ENCODE results near the gene PDE6A.

PDE6A gene

GRCh38 chr5:149924486-149924885 is 20.1 kb downstream of the PDE6A start:
- no peak for DNase-seq

DNA sequence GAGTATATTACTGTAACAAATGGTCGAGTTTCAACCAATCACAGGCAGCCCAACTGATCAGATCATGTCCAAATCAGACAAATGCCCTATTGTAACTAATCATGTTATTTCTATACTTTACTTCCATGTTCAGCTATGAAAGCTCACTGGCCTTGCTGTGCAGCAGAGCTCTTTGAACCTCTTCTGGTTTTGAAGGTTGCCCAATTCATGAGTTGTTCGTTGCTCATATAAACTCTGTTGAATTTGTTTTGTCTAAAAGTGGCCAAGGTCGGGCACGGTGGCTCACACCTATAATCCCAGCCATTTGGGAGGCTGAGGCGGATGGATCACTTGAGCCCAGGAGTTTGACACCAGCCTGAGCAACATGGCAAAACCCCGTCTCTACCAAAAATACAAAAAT is 21.6 kb downstream of the PDE6A start:
- no peak for DNase-seq

DNA sequence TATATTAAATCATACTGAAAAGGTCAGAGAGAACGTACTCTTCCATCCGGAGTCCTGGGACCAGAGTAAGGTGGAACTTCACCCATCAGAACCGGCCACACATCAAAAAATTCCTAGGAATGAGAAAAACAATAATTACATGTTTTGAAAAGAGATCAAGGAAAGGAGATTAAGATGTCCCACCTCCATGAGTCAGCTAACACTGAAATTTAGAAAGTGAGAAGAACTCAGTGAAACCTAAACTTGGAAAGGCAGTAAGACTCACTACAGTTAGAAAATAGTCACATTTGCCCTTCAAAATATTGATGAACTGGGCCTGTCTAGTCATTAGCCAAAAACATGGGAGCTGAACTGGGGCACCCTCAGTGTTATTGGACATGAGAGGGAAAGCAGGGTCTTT is 23.0 kb downstream of the PDE6A start:
- no peak for DNase-seq

- DNase-seq: no peak
Measured at GRCh38 chr5:149917073-149917676, 27.4 kb downstream of the PDE6A start.

DNA sequence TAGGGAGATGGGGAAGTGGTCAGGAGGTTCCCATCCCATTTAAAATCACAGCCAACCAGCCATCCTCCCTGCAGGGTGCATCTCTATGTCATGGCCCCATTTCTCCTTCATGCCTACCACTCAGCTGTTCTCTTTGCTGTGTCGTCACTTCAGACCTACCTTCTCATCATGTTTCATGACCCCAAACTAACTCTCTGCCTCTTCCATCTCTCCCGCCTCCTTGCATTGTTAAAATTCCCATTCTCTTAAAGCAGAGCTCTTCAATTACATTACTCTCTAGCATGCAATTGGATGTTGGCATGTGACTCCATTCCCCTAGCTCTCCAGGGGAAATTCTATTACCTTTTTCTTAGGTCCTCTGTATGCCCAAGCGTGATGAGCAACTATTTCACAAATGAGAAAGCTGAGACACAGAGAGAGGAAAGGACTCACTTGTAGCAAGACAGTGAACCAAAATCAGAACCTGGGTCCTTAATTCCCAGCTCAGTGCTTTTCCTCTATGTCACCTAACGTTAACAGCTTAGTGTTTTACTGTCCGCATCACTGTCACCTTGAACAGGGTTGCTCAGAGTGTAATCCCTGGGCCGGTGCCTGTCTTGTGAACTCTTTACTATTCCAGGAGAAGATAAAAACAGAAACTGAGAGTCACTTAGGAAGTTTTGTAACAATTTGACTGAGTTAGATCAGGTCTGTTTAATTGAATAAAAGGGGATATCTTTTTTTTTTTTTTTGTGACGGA is 28.1 kb downstream of the PDE6A start:
- no peak for DNase-seq

- no peak for DNase-seq
Measured at GRCh38 chr5:149915392-149916260, 29.0 kb downstream of the PDE6A start.

DNA sequence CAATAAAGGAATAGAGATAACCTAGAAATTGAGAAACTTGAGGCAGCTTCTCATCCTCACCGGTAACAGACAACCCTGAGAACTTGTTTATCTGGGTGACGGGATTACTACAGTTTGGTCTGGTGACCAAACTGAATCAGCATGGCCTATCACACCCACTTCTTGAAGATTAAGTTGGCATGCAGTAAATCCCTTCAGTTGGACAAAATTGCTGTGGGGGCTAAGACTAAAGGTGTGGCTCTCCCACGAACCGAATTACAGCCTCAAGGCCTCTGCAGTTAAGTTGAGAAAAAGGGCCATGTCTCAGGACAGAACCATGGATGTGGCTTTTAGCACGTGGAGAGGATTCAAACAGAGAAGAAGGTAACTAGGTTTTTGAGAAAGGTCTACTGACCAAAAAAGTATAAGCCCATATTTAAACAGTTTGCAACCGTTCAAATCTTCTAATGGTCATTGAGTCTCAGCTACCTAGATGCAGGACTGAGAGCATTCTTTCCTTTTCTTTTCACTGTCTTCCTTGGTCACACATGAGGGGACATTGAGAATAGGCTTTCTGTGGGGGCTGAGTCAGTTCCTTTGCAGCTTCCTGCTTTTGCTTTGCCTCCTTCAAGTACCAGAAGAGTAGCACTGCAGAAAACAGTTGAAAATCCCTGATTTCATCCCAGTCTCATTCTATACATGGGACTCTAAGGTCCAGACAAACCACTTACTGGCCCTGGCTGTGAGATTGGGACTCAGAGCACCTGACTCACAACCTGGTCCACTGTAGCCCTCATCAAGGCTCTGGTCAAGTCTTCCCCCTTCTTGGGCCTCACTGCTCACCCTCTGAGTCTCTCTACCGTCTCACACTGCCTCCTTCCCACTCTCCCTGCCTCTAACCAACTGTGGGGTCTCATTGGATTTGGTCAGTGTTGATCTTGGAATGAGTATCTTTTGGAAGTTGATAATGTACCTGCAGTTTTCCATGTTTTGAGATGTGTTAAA is 30.9 kb downstream of the PDE6A start:
- no peak for DNase-seq

- no peak for DNase-seq
Measured at GRCh38 chr5:149912226-149912871, 32.2 kb downstream of the PDE6A start.

DNA sequence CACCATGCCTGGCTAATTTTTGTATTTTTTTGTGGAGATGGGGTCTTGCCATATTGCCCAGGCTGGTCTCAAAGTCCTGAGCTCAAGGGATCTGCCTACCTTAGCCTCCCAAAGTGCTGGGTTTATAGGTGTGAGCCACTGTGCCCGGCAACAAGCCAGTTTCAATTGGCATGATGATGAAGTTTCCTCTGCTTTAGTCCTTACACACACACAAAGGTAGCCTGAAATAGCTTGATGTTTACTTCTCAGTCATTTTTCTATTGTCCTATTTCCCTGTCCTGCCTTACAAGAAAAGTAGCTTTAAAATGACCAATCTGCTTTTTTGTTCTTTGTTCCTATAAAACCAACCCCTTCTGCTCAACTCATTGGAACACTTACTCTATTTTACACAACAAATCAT is 33.6 kb downstream of the PDE6A start:
- no peak for DNase-seq

- no peak for DNase-seq
Measured at GRCh38 chr5:149907828-149908227, 36.8 kb downstream of the PDE6A start.

DNA sequence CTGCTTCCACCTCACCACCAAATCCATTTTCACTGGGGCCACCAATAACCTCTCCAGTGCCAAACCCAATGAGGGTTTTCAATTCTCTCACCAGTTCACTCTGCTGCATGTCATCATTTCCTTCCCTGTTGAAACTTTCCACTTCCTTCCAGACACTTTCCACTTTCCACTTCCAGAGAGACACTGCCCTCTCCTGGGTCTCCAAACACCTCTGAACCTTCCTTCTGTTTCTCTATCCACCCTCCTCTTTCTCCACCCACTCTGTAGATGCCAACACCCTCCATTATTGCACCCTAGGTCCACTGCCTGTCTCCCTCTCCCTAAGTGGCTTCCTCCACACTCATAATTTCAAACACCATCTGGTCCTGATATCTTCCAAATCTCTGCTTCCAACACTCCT is 39.6 kb downstream of the PDE6A start:
- no peak for DNase-seq

DNA sequence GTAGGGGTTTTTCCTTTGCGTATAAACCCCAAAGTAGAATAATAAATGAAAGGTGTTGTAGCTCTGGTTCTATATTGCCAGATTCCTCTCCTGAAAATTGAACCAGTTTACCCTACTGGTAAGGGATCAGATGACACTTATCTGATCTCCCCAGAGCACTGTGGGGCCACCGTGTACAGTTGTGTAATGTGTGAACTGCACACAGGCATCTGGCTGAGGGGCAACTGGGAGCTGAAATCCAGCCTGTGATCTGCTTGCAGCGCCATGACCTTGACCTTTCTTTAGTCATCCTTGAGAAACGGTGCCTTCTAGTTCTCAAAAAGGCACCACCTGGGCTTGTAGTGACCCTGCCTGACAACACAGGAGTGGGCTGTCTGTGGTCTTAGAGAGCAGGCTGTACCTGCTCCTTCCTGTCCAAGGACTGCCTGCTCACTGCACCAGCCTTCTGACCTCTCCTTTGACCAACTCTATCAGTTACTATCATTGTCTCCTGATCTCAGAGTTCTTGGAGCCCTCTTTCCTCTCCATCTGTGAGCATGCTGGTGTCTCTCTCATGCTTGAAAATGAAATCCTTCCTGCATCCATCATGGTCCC is 40.2 kb downstream of the PDE6A start:
- no peak for DNase-seq

- no peak for DNase-seq
Measured at GRCh38 chr5:149903404-149903803, 41.2 kb downstream of the PDE6A start.

- no peak for DNase-seq
Measured at GRCh38 chr5:149902177-149902576, 42.4 kb downstream of the PDE6A start.

- no peak for DNase-seq
Measured at GRCh38 chr5:149901511-149901910, 43.1 kb downstream of the PDE6A start.

DNA sequence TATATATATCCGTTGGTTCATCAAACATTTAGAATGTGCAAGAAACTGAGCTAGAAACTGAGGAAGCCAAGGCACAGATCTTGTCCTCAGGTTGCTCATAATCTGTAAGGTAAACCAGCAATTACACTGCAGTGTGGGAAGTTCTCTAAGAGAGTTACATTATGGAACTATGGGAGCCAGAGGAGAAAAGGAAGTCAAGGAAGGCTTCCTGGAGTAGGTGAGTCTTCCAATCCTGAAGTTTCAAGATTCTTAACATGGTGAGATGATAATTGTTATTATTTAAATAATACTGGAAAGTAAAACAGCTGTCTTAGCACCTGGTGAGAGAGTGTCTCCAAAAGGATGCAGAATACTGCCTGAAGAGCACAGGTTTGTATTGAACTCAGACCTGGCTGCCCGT is 44.2 kb downstream of the PDE6A start:
- DNase-seq: no peak

- no peak for DNase-seq
Measured at GRCh38 chr5:149898811-149899210, 45.8 kb downstream of the PDE6A start.

GRCh38 chr5:149895416-149896345 is 48.9 kb downstream of the PDE6A start:
- no peak for DNase-seq

DNA sequence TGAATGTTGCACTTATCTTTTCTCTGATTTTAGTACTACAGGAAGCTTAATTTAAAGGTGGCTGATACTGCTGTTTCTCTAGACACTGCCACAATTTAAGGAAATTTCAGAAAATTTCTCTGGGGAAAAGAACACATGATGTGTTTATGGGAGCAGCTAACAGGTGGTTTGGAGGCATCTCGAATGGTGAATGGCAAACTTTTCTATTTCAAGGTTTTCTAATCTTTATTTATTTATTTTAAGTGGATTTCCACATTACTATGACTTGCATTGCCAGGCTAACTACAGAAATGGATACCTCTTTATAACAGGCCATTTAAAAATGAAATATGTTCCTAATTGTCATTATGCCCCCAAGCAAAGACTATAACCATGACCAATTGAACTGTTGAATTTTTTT is 50.4 kb downstream of the PDE6A start:
- no peak for DNase-seq

- DNase-seq: no peak
Measured at GRCh38 chr5:149893403-149893931, 51.1 kb downstream of the PDE6A start.

Measured in retina (tissue), 1 donor.